Islet of Langerhans (tissue), 1 donor: ENCODE results near the gene SPATA20.

Experiments used
- FAIRE-seq: peaks from one replicate; lab custom pipeline; 2011; peaks lifted over from hg19 to GRCh38; lab: Jason Lieb, UNC

Gene SPATA20

DNA sequence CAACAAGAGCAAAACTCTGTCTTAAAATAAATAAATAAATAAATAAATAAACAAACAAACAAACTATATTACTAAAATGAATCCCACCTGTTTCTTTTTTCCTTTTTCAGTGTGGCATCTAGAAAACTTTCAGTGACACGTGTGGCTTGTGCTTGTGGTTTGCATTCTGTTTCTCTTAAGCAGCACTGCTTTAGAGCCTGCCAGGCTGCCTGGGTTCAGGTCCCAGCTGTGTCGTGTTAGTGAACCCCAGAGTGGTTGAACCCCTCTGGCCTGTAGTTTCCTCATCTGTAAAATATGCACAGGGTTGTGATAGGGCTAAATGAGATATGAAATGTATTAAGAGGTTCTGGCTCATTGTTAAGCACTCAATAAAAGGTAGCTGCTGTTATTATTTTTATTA, 26.5 kb upstream of the SPATA20 start:
- FAIRE-seq, result no peak

- FAIRE-seq, result no peak
Observed at GRCh38 chr17:50521514-50521913, 25.5 kb upstream of the SPATA20 start.

DNA sequence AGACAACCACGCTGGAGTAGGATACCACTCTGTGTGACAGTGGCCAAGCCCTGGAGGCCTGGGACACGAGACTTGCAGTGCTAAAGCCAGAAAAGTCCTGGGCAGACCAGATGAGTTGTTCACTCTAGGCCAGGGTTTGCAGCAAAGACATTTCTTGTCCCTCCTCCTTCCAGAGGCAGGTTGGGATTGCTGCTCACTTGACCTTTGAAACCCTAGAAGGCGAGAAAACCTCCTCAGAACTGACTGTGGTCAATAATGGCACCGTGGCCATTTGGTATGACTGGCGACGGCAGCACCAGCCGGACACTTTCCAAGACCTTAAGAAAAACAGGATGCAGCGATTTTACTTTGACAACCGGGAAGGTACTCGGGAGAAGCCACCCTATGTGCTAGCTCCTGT, 24.2 kb upstream of the SPATA20 start:
- FAIRE-seq, result no peak

- FAIRE-seq, result no peak
Observed at GRCh38 chr17:50523208-50523607, 23.8 kb upstream of the SPATA20 start.

DNA sequence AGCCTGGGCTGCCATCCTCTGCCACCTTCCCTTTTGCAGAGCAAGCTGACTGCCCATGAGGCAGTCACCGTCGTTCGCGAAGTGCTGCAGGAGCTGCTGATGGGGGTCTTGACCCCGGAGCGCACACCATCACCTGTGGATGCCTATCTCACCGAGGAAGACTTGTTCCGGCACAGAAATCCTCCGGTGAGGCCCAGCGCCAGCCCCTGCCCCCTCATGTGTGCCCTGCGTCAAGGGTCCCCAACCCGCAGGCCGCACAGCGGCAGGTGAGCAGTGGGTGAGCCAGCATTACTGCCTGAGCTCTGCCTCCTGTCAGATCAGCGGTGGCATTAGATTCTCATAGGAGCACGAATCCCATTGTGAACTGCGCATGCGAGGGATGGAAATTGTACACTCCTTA, 22.1 kb upstream of the SPATA20 start:
- FAIRE-seq, result no peak

GRCh38 chr17:50527155-50527762, 19.7 kb upstream of the SPATA20 start:
- no peak for FAIRE-seq

DNA sequence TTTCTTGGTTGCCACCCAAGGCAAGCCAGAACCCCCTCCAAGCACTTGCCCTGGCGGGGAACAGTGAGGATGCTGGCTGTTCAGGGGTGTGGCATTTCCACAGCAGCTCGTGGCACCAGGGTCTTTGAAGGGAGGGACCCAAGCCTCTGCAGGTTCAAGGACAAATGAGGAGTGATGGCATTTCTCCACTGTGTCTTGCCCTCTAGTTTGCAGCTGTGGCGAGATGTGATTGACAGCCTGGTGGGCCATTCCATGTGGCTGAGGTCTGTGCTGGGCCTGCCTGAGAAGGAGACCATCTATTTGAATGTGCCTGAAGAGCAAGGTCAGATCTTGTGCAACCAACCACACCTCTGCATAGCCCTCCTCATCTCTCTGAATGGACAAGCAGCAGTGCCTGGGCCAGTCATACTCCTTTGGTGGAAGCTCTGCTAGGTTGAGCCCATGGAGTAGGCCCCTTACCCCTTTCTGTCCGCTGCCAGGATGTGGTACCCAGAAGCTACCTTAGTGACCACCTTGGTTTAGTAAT, 19.0 kb upstream of the SPATA20 start:
- FAIRE-seq, result no peak

- FAIRE-seq, result no peak
Observed at GRCh38 chr17:50529849-50530248, 17.1 kb upstream of the SPATA20 start.

GRCh38 chr17:50531428-50532025, 15.4 kb upstream of the SPATA20 start:
- FAIRE-seq, result no peak

- FAIRE-seq, result no peak
Observed at GRCh38 chr17:50532452-50533024, 14.4 kb upstream of the SPATA20 start, which contains the start of gene EPN3. EPN3 (plus strand) TSS chr17:50532735; CDS start chr17:50536557, 3,822 bp downstream.

- FAIRE-seq, result no peak
Observed at GRCh38 chr17:50533185-50533584, 13.8 kb upstream of the SPATA20 start.

DNA sequence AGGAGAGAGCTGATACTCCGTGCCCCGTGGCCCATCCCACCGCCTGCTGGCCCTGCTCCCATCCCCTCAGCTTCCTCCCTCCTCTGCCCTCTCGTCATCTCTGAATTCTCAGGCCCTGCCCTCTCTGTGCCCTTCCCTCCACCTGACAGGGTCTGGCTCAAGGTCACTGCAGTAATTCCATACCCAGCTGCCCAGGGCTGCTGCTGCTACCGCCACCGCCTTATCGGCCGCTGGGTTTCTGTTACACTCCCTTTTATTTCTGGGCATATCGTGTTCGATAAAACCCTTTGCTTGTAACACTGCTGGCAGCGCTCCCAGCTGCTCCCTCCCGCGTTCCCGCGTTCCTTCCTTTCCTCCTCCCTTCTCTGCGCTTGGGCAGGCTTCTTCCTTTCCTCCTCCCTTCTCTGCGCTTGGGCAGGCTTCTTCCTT, 13.2 kb upstream of the SPATA20 start:
- FAIRE-seq, result no peak

DNA sequence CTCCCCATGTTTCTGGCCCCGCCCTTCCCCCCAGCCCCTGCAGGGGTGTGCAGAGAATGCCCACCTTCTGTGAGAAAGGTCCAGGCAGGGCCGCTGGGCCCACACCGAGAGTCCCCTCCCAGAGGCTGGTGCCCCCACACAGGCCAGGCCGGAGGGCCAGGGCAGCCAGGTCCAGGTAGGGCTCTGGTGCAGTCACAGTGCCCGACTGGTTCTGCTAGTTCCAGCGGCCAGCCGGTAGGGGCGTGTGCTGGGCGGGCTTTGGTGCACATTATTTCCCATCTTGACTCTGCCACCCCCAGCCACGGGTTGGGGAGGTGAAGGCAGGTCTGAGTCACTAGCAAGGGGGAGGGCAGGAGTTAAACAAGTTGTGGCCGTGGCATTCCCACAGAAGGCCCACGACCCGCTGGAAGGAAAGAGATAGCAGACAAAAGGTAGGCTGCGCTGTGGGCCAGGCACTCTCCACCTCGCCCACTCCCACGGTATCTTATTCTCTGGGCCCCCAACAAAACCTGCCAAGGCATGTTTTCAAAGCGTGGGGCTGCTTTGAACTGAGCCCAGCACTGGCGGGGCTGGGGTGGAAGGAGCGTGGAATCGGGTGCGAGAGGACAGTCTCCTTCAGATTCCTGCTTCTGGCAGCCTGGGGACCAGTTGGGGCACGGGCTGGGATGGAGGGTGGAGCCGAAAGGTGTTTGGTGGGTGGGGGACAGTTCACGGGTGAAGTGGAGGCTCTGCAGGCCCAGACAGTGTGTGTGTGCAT, 12.6 kb upstream of the SPATA20 start:
- no peak for FAIRE-seq

GRCh38 chr17:50534979-50535326, 12.0 kb upstream of the SPATA20 start:
- no peak for FAIRE-seq

GRCh38 chr17:50535407-50535806, 11.6 kb upstream of the SPATA20 start:
- no peak for FAIRE-seq

- no peak for FAIRE-seq
Observed at GRCh38 chr17:50536683-50537646, 10.0 kb upstream of the SPATA20 start.

- no peak for FAIRE-seq
Observed at GRCh38 chr17:50537721-50538548, 9.0 kb upstream of the SPATA20 start.

DNA sequence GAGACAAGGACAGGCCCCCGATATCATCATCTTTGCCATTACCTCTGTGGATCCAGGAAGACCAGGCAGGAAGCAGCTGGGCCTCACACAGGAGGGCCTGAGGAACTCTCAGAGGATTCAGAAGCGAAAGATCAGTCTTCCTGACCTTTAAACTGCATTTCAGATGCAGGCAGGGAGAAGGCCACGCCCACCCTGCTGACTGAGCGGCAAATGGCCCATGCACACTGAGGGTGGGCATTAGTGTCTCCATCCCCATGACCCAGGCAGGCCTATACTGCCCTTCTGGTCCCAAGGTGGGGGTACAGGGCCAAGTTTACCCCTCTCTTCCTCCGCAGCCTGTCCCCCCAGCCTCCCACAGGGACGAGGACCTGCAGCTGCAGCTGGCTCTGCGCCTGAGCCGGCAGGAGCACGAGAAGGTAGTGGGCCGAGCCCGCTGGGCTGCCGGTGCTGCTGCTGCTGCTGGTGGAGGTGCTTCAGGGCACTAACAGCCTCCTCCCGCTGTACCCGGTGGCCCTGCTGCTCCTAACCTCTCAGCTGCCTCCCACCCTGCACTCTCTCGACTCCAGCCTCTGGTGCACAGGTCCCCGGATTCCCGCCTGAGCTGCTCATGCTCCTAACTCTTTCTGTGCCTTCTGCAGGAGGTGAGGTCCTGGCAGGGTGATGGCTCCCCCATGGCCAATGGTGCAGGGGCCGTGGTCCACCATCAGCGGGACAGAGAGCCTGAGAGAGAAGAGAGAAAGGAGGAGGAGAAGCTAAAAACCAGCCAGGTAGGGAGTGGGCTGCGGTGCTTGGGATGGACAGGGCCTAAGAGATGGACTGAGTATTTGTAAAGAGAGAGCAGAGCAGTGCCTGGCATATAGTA, 8.2 kb upstream of the SPATA20 start:
- FAIRE-seq, result no peak

DNA sequence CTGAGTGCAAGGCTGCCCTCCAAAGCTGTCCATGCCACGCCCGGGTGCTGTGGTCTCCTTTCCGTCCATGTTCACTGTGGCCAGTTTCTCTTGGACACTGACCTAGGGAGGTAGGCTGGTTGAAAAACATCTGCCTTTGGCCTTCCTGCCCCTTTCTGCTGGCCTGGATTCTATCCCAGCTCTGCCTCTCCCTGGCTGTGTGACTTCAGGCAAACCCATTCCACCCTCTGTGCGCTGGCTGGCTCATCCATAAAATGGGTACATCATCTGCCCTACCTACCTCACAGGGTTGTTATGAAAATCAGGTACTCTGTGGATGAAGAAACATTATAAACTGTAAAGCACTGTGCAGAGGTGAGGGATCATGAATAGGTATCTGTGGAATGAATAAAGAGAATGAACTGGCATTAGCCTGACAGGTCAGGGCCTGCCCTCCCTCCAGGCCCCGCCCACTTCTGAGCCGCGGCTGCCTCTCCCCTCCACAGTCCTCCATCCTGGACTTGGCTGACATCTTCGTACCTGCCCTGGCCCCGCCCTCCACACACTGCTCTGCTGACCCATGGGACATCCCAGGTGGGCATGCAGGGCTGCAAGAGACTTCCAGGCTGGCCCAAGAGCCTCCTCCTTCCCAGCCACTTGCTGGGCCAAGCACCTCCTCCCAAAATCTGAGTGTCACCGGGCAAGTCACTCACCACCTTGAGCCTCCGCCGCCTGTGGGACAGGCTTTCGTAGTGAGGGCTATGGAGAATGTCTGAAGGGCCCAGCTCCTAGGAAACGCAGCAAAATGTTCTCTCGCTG, 7.0 kb upstream of the SPATA20 start:
- FAIRE-seq, result no peak
